WTC11 (cell line): Measurements from ENCODE around the gene CST1. TPM values are rescaled to one million over a fixed set of nuclear protein-coding genes. Genes with fewer than 3 reads are reported as not detected.
"Not testable (repeated sequence)": the region's sequence is repeated elsewhere in the genome, so short reads cannot be mapped to it uniquely, and the experiment has no call there.

Experiments
- ATAC-seq: fragments of 200-7000 bp; cut with Tn5 transposase; 2 replicates; pipeline ENCODE4 v1.10.0; 2021; ENCODE audit warnings: mild to moderate bottlenecking, moderate library complexity
- Bru-seq: library from RNA; stranded (reverse); fragments of 400-500 nt; gene quantifications from one replicate; lab custom pipeline; 2021; lab: Mats Ljungman, UMichigan
- CTCF ChIA-PET: fragments of 300-600 bp; sonication (Branson Sonifier 250); formaldehyde crosslinking; loops from one replicate; lab custom pipeline; 2021; ENCODE audit warnings: antibody characterized with exemption; lab: Charles Lee
- POLR2A ChIA-PET: fragments of 350-600 bp; sonication (Branson Sonifier 250); formaldehyde crosslinking; loops from one replicate; lab custom pipeline; 2021; ENCODE audit warnings: antibody characterized with exemption; lab: Charles Lee
- DNase-seq: peaks from one replicate; pipeline ENCODE4 v3.0.0; 2021; ENCODE audit warnings: low spot score
- H3K27ac Mint-ChIP-seq: 2 replicates; pipeline ENCODE4 v1.8.0; 2021; ENCODE audit warnings: mixed read lengths
- H3K27me3 Mint-ChIP-seq: 2 replicates; pipeline ENCODE4 v1.8.0; 2021; ENCODE audit warnings: low read depth, mild to moderate bottlenecking, moderate library complexity, mixed read lengths
- H3K36me3 Mint-ChIP-seq: 2 replicates; pipeline ENCODE4 v1.8.0; 2021; ENCODE audit warnings: mixed read lengths
- H3K4me1 Mint-ChIP-seq: 2 replicates; pipeline ENCODE4 v1.8.0; 2022; ENCODE audit warnings: mixed read lengths
- H3K4me3 Mint-ChIP-seq: 2 replicates; pipeline ENCODE4 v1.8.0; 2021; ENCODE audit warnings: mild to moderate bottlenecking, moderate library complexity, mixed read lengths
- H3K9me3 Mint-ChIP-seq: 2 replicates; pipeline ENCODE4 v1.8.0; 2021; ENCODE audit warnings: mixed read lengths
- CDX4 ChIP-seq: fragments of 250-450 bp; sonication (Bioruptor Pico); IDR thresholded peaks from 2 replicates; pipeline ENCODE4 v1.9.0; 2021; ENCODE audit warnings: moderate library complexity, mild to moderate bottlenecking, inconsistent platforms, borderline replicate concordance
- CREM ChIP-seq: sonication (generic); formaldehyde crosslinking; IDR thresholded peaks from 2 replicates; pipeline ENCODE4 v1.8.1; 2022; ENCODE audit warnings: mild to moderate bottlenecking, missing genetic modification reagents, moderate library complexity
- CTCF ChIP-seq: fragments of 200-600 bp; IDR thresholded peaks from 2 replicates; pipeline ENCODE4 v1.8.0; 2022; ENCODE audit warnings: antibody characterized with exemption
- E2F4 ChIP-seq: sonication (generic); formaldehyde crosslinking; IDR thresholded peaks from 2 replicates; pipeline ENCODE4 v1.8.1; 2022; ENCODE audit warnings: low read depth, mild to moderate bottlenecking, moderate library complexity, missing genetic modification reagents, borderline replicate concordance
- ERG ChIP-seq: fragments of 250-450 bp; sonication (Bioruptor Pico); IDR thresholded peaks from 2 replicates; pipeline ENCODE4 v1.8.0; 2021; ENCODE audit warnings: mild to moderate bottlenecking
- JAZF1 ChIP-seq: fragments of 250-450 bp; sonication (Bioruptor Pico); IDR thresholded peaks from 2 replicates; pipeline ENCODE4 v1.9.0; 2021; ENCODE audit warnings: moderate library complexity, mild to moderate bottlenecking, inconsistent platforms
- JUN ChIP-seq: sonication (generic); formaldehyde crosslinking; IDR thresholded peaks from 2 replicates; pipeline ENCODE4 v1.8.0; 2023; ENCODE audit warnings: mild to moderate bottlenecking, missing genetic modification reagents
- NFATC4 ChIP-seq: fragments of 250-450 bp; sonication (Bioruptor Pico); IDR thresholded peaks from 2 replicates; pipeline ENCODE4 v1.9.0; 2021; ENCODE audit warnings: mild to moderate bottlenecking
- NFE2L1 ChIP-seq: sonication (generic); formaldehyde crosslinking; IDR thresholded peaks from 2 replicates; pipeline ENCODE4 v1.8.1; 2023; ENCODE audit warnings: missing genetic modification reagents
- NR2C2 ChIP-seq: sonication (generic); formaldehyde crosslinking; IDR thresholded peaks from 2 replicates; pipeline ENCODE4 v1.8.0; 2022; ENCODE audit warnings: mild to moderate bottlenecking, missing genetic modification reagents
- RELA ChIP-seq: sonication (generic); formaldehyde crosslinking; IDR thresholded peaks from 2 replicates; pipeline ENCODE4 v1.8.1; 2022; ENCODE audit warnings: missing genetic modification reagents, mild to moderate bottlenecking, borderline replicate concordance
- RORB ChIP-seq: fragments of 250-450 bp; sonication (Bioruptor Pico); IDR thresholded peaks from 2 replicates; pipeline ENCODE4 v1.9.0; 2021; ENCODE audit warnings: mild to moderate bottlenecking
- SP1 ChIP-seq: sonication (generic); formaldehyde crosslinking; conservative IDR thresholded peaks from 2 replicates; pipeline ENCODE4 v1.8.1; 2022; ENCODE audit warnings: missing genetic modification reagents
- ZNF219 ChIP-seq: sonication (generic); formaldehyde crosslinking; IDR thresholded peaks from 2 replicates; pipeline ENCODE4 v1.8.0; 2023; ENCODE audit warnings: missing genetic modification reagents, mild to moderate bottlenecking, borderline replicate concordance
- ZNF263 ChIP-seq: sonication (generic); formaldehyde crosslinking; IDR thresholded peaks from 2 replicates; pipeline ENCODE4 v1.8.1; 2022; ENCODE audit warnings: low read depth, mild to moderate bottlenecking, moderate library complexity, missing genetic modification reagents
- ZNF396 ChIP-seq: fragments of 250-450 bp; sonication (Bioruptor Pico); IDR thresholded peaks from 2 replicates; pipeline ENCODE4 v1.8.0; 2021; ENCODE audit warnings: mild to moderate bottlenecking, moderate library complexity, borderline replicate concordance
- ZNF423 ChIP-seq: fragments of 250-450 bp; sonication (Bioruptor Pico); IDR thresholded peaks from 2 replicates; pipeline ENCODE4 v2.1.2; 2022; ENCODE audit warnings: mild to moderate bottlenecking, moderate library complexity
- ZNF425 ChIP-seq: fragments of 250-450 bp; sonication (Bioruptor Pico); conservative IDR thresholded peaks from 2 replicates; pipeline ENCODE4 v1.9.0; 2021; ENCODE audit warnings: mild to moderate bottlenecking
- long read RNA-seq, 3 experiments: library from RNA in 1 of 3; library from capped mRNA in 1 of 3; library from polyadenylated mRNA in 1 of 3; unstranded in 2 of 3; stranded (forward) in 1 of 3; transcript quantifications; one replicate each; pipeline ENCODE4 v2.0.0, GENCODE V29; 2021
- total RNA-seq: library from RNA; stranded (reverse); gene quantifications from 3 replicates; pipeline ENCODE4 v1.2.3, GENCODE V29; 2021

The CST1 gene
- 4.5 to 6.2 TPM (median 5.8 TPM) in 3 replicates for total RNA-seq
- percentile 24 among the genes with signal in this experiment for Bru-seq, nascent RNA
- long read RNA-seq, experiment 1, partial matches to known transcripts: 0 of 4 reads
- long read RNA-seq, experiment 1, other reads (novel, unspliced or antisense): 0 of 4 reads
- long read RNA-seq, experiment 2, transcript CST1-201 (3 exons, 760 nt): major isoform, 11 of 11 reads
- long read RNA-seq, experiment 2, partial matches to known transcripts: 0 of 11 reads
- long read RNA-seq, experiment 2, other reads (novel, unspliced or antisense): 0 of 11 reads
- long read RNA-seq, experiment 3, partial matches to known transcripts: 0 of 2 reads
- long read RNA-seq, experiment 3, other reads (novel, unspliced or antisense): 1 of 2 reads

GRCh38 chr20:23750786-23751185 is at the start of gene CST1:
Gene CST1 (minus strand): TSS chr20:23750935. CDS start chr20:23750866, 69 bp downstream.
- POLR2A ChIA-PET, DNase-seq, H3K36me3 Mint-ChIP-seq, H3K4me3 Mint-ChIP-seq, H3K9me3 Mint-ChIP-seq, H3K27ac Mint-ChIP-seq: not testable (repeated sequence)
- Mint-ChIP-seq H3K27me3 (peaks cover 94% of the 10 kb centered on the region), H3K4me1 (peaks cover 36% of the 10 kb centered on the region)
- CTCF ChIA-PET: interaction anchor here (0.6 kb wide), 1 partner anchor 15 kb away, joined by 3 read pairs; no protein-coding TSS in a partner anchor
- ATAC-seq: peak; percentile 59

- POLR2A ChIA-PET, H3K9me3 Mint-ChIP-seq, H3K27me3 Mint-ChIP-seq, H3K36me3 Mint-ChIP-seq, H3K4me3 Mint-ChIP-seq, H3K4me1 Mint-ChIP-seq, H3K27ac Mint-ChIP-seq: not testable (repeated sequence)
- peak; percentile 78 for DNase-seq
- peak; percentile 93 for ATAC-seq
- TF ChIP-seq CTCF: peak; percentile 72
- peak; percentile 55; the same call in 1 of the 2 replicates for TF ChIP-seq ZNF423 (CRISPR knock-in tag)
- CTCF ChIA-PET: interaction anchor here (0.6 to 2.0 kb wide), 4 partner anchors 17 to 480 kb away, joined by 3 to 11 read pairs (median 4); no protein-coding TSS in a partner anchor
These were observed 48.6 kb upstream of the CST1 start for GRCh38 chr20:23799216-23799847.

- DNase-seq (no peak), ATAC-seq (no peak)
- Mint-ChIP-seq H3K27me3 (peaks cover 1% of the 10 kb centered on the region; the same call in 1 of the 2 replicates), H3K27ac (no peak overlapping the region), H3K9me3 (no peaks in the 10 kb centered on the region), H3K36me3 (no peaks in the 10 kb centered on the region), H3K4me1 (peaks cover 4% of the 10 kb centered on the region), H3K4me3 (no peak overlapping the region)
- POLR2A ChIA-PET: no interaction called here
- CTCF ChIA-PET: no interaction called here
- TF ChIP-seq E2F4 (CRISPR knock-in tag) (no peak), RELA (CRISPR knock-in tag) (no peak), CDX4 (CRISPR knock-in tag) (no peak), CREM (no peak), JAZF1 (no peak), SP1 (CRISPR knock-in tag) (no peak), ZNF263 (CRISPR knock-in tag) (no peak), NFE2L1 (no peak), ZNF219 (CRISPR knock-in tag) (no peak), JUN (CRISPR knock-in tag) (no peak), ZNF396 (CRISPR knock-in tag) (no peak), ZNF425 (CRISPR knock-in tag) (no peak), NFATC4 (CRISPR knock-in tag) (no peak), NR2C2 (CRISPR knock-in tag) (no peak), RORB (CRISPR knock-in tag) (no peak), ERG (CRISPR knock-in tag) (no peak), CTCF (no peak)
These were observed 44.8 kb upstream of the CST1 start for GRCh38 chr20:23795526-23795925.
